Mesodermal cell (in vitro differentiated cells): ENCODE results near the gene HIC1.

Experiments
- H3K27ac ChIP-seq: 2 replicates; pipeline ENCODE4 v1.7.0; 2013; ENCODE audit warnings: mild to moderate bottlenecking, low read depth, low read length, moderate library complexity; ENCODE audit not compliant: severe bottlenecking
- H3K36me3 ChIP-seq: 2 replicates; pipeline ENCODE4 v1.7.1; 2013; ENCODE audit warnings: mild to moderate bottlenecking, low read length, moderate library complexity; ENCODE audit not compliant: control insufficient read depth, insufficient read depth
- H3K4me1 ChIP-seq: one replicate; pipeline ENCODE4 v1.7.1; 2013; ENCODE audit warnings: mild to moderate bottlenecking, low read length; ENCODE audit not compliant: insufficient read depth, control insufficient read depth, poor library complexity, severe bottlenecking
- H3K4me3 ChIP-seq: 2 replicates; pipeline ENCODE4 v1.7.0; 2013; ENCODE audit warnings: low read length, control low read depth, mild to moderate bottlenecking; ENCODE audit not compliant: insufficient read depth, poor library complexity, severe bottlenecking; ENCODE audit errors: extremely low read depth
- H3K9me3 ChIP-seq: 2 replicates; pipeline ENCODE4 v1.7.1; 2013; ENCODE audit warnings: mild to moderate bottlenecking, low read length, moderate library complexity; ENCODE audit not compliant: control insufficient read depth
- WGBS, 2 experiments: methylation state at CpG; one replicate each; pipeline ENCODE4 v1.1.5; 2013; ENCODE audit warnings: missing lambda C conversion rate in 2 of 2; ENCODE audit not compliant: insufficient coverage in 2 of 2; 5-methylcytosine and 5-hydroxymethylcytosine counted together

HIC1 gene

DNA sequence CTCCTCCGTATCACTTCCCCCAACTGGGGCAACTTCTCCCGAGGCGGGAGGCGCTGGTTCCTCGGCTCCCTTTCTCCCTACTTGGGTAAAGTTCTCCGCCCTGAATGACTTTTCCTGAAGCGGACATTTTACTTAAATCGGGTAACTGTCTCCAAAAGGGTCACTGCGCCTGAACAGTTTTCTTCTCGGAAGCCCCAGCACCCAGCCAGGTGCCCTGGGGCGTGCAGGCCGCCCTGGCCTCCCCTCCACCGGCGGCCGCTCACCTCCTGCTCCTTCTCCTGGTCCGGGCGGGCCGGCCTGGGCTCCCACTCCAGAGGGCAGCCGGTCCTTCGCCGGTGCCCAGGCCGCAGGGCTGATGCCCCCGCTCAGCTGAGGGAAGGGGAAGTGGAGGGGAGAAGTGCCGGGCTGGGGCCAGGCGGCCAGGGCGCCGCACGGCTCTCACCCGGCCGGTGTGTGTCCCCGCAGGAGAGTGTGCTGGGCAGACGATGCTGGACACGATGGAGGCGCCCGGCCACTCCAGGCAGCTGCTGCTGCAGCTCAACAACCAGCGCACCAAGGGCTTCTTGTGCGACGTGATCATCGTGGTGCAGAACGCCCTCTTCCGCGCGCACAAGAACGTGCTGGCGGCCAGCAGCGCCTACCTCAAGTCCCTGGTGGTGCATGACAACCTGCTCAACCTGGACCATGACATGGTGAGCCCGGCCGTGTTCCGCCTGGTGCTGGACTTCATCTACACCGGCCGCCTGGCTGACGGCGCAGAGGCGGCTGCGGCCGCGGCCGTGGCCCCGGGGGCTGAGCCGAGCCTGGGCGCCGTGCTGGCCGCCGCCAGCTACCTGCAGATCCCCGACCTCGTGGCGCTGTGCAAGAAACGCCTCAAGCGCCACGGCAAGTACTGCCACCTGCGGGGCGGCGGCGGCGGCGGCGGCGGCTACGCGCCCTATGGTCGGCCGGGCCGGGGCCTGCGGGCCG lies 1.6 kb downstream of the HIC1 start:
- no peaks in the 10 kb centered on the region for H3K9me3 ChIP-seq
- no peak overlapping the region for H3K27ac ChIP-seq
- H3K36me3 ChIP-seq, result peaks cover 15% of the 10 kb centered on the region
- 14 to 15% methylated on average over 70 to 77 of the region's 85 CpGs for WGBS, 2 experiments
- peak overlapping the region; percentile 5 for H3K4me3 ChIP-seq
- H3K4me1 ChIP-seq, result peaks cover 35% of the 10 kb centered on the region

DNA sequence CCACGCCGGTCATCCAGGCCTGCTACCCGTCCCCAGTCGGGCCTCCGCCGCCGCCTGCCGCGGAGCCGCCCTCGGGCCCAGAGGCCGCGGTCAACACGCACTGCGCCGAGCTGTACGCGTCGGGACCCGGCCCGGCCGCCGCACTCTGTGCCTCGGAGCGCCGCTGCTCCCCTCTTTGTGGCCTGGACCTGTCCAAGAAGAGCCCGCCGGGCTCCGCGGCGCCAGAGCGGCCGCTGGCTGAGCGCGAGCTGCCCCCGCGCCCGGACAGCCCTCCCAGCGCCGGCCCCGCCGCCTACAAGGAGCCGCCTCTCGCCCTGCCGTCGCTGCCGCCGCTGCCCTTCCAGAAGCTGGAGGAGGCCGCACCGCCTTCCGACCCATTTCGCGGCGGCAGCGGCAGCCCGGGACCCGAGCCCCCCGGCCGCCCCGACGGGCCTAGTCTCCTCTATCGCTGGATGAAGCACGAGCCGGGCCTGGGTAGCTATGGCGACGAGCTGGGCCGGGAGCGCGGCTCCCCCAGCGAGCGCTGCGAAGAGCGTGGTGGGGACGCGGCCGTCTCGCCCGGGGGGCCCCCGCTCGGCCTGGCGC lies 2.4 kb downstream of the HIC1 start:
- Histone ChIP-seq H3K36me3 (peaks cover 17% of the 10 kb centered on the region), H3K9me3 (no peaks in the 10 kb centered on the region), H3K27ac (no peak overlapping the region), H3K4me1 (peaks cover 40% of the 10 kb centered on the region), H3K4me3 (no peak overlapping the region)
- 24 to 25% methylated on average over 77 to 81 of the region's 81 CpGs for WGBS, 2 experiments

DNA sequence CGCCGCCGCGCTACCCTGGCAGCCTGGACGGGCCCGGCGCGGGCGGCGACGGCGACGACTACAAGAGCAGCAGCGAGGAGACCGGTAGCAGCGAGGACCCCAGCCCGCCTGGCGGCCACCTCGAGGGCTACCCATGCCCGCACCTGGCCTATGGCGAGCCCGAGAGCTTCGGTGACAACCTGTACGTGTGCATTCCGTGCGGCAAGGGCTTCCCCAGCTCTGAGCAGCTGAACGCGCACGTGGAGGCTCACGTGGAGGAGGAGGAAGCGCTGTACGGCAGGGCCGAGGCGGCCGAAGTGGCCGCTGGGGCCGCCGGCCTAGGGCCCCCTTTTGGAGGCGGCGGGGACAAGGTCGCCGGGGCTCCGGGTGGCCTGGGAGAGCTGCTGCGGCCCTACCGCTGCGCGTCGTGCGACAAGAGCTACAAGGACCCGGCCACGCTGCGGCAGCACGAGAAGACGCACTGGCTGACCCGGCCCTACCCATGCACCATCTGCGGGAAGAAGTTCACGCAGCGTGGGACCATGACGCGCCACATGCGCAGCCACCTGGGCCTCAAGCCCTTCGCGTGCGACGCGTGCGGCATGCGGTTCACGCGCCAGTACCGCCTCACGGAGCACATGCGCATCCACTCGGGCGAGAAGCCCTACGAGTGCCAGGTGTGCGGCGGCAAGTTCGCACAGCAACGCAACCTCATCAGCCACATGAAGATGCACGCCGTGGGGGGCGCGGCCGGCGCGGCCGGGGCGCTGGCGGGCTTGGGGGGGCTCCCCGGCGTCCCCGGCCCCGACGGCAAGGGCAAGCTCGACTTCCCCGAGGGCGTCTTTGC lies 3.1 kb downstream of the HIC1 start:
- H3K36me3 ChIP-seq, result peaks cover 17% of the 10 kb centered on the region
- no peak overlapping the region for H3K27ac ChIP-seq
- peaks cover 47% of the 10 kb centered on the region for H3K4me1 ChIP-seq
- no peak overlapping the region for H3K4me3 ChIP-seq
- WGBS, 2 experiments, result 79 to 82% methylated on average over 96 to 98 of the region's 98 CpGs
- H3K9me3 ChIP-seq, result no peaks in the 10 kb centered on the region

DNA sequence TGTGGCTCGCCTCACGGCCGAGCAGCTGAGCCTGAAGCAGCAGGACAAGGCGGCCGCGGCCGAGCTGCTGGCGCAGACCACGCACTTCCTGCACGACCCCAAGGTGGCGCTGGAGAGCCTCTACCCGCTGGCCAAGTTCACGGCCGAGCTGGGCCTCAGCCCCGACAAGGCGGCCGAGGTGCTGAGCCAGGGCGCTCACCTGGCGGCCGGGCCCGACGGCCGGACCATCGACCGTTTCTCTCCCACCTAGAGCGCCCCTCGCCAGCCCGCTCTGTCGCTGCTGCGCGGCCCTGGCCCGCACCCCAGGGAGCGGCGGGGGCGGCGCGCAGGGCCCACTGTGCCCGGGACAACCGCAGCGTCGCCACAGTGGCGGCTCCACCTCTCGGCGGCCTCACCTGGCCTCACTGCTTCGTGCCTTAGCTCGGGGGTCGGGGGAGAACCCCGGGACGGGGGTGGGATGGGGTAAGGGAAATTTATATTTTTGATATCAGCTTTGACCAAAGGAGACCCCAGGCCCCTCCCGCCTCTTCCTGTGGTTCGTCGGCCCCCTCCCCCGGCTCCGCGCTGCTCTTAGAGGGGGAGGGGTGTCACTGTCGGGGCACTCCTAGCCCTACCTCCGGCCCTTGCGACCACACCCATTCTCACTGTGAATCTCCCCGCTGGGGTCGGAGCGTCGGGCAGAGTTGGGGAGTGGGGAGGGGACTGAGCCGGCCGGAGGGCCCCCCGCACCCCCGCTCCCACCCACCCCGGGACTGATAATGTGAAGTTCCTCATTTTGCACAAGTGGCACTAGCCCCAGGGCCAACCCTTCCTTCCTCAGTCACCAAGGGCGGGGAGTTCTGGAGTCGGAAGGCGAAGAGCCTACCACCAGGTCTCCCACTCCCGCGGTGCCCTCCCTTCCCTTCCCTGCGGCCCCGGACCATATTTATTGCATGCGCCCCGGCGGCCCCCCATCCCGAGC lies 4.0 kb downstream of the HIC1 start:
- H3K4me3 ChIP-seq, result no peak overlapping the region
- peaks cover 21% of the 10 kb centered on the region for H3K36me3 ChIP-seq
- H3K9me3 ChIP-seq, result no peaks in the 10 kb centered on the region
- H3K27ac ChIP-seq, result no peak overlapping the region
- H3K4me1 ChIP-seq, result peaks cover 51% of the 10 kb centered on the region
- WGBS, 2 experiments, result 58 to 60% methylated on average over 41 to 52 of the region's 78 CpGs

DNA sequence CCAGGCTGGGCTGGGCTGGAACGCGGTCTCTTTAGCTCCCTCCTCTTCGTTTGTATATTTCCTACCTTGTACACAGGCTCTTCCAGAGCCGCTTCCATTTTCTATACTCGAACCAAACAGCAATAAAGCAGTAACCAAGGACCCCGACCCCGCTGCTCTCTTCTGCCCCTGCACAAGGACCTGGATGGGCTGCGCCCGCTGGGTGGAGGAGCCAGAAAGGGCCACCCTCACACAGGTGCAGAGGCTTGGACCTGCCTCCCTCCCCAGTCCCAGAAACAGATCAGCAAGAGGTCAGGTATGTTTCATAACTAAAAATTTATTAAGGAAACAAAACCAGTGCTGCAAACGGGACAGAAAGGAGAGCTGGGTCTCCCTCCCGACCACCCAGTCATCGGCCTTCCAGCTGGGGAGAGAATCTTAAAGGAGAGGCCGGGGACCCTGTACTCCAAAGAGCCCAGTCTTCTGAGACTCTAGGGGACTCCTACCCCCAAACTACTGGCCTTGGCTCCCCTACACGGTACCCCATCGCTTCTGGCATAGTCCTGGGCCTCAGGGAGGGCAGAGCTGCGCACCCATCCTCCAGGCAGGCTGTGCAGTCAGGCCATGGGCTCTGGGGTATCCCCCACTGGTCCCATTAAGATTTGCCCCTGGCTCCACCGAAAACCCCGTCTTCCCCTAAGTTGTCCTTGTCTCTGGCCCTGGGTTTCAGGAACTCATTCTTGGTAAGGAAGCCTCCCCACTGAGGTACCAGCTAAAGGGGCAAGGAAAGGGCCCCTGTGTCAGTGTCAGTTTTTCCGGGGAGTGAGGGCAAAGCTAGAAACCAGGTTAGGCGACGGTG lies 4.9 kb downstream of the HIC1 start:
- H3K4me1 ChIP-seq, result peaks cover 55% of the 10 kb centered on the region
- H3K27ac ChIP-seq, result no peak overlapping the region
- H3K9me3 ChIP-seq, result no peaks in the 10 kb centered on the region
- no peak overlapping the region for H3K4me3 ChIP-seq
- peaks cover 29% of the 10 kb centered on the region for H3K36me3 ChIP-seq
- WGBS, 2 experiments, result 90 to 92% methylated on average over 19 to 20 of the region's 21 CpGs

DNA sequence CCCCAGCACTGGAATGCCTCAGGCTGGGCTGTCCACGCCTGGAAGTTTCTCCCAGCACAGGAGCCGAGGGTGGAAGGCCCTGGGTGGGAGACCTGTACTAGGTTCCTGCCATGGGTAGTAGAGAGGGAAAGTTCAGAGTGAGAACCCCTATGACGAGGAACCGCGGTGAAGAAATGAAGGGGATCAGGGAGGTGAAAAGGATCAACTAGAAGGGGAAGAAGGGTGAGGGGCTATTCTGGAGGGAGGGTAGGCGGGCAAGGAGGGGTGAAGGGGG lies 5.4 kb downstream of the HIC1 start:
- WGBS, 2 experiments, result 94 to 96% methylated on average over 5 to 6 of the region's 6 CpGs
- Histone ChIP-seq H3K9me3 (no peaks in the 10 kb centered on the region), H3K27ac (no peak overlapping the region), H3K4me3 (no peak overlapping the region), H3K36me3 (peaks cover 34% of the 10 kb centered on the region), H3K4me1 (peaks cover 51% of the 10 kb centered on the region)

DNA sequence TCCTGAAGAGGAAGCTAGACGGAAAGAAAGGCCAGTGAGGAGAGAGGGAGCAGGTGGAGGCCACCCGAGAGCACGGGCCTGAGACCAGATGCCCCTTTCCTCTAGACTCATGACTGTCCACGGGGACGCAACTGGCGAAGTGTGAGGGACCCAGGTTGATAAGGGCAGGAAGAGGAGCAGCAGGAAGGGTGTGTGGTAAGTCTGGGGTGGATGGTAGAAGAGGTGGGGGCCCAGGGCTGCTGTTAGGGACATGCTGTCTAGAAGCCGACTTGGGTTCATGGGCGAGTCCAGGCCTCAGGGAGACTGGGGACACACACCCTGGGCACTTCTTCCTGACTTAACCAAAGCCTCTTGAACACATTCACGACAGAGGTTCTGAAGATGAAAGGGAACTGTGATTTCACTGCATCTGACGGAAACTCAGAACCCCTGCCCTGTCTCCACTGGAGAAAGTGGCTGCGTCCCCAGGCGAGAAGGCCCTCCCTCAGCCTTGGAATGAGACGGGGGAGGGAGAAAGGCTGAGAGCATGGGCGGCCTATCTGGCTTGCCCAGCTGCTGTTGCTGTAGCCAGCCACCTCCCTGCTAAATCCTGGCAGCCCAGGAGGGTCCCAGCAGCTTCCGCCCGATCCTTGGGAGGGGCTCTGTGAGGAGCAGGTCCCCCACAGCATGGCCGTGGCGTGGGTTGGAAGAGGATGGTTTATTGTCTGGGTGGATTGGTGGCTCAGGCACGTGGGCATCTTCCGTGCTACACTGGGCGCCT lies 6.0 kb downstream of the HIC1 start:
- H3K36me3 ChIP-seq, result peaks cover 40% of the 10 kb centered on the region

DNA sequence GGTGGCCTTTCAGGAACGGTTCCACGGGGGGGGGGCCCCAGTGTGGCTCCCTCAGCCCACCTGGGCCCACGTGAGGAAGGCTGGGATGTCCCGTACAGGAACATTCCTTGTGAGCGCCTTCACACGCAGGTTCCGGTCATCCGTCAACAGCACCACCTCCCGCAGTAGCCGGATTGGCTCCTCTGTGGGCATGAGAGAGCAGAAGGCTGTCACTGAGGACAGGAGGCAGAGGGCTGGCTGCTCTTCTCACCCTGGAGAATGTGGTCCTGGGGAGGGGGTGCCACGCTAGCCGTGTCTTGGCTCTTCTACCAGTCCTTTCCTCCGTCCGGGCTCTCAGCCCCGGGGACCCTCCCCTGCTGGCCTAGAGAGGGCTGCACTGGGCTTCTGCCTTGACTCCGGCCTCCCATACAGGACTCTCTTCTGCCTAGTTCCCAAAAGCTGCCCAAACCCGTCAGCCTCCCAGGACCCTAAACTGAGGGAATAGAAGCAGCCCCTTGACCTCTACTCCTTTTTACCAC lies 6.6 kb downstream of the HIC1 start:
- 93 to 97% methylated on average over 15 to 16 of the region's 17 CpGs for WGBS, 2 experiments
- Histone ChIP-seq H3K4me3 (no peak overlapping the region), H3K4me1 (peaks cover 56% of the 10 kb centered on the region), H3K36me3 (peaks cover 46% of the 10 kb centered on the region), H3K9me3 (no peaks in the 10 kb centered on the region), H3K27ac (no peak overlapping the region)

More for the DNA sequence above, 6.0 kb downstream of the HIC1 start:
- 91 to 95% methylated on average over 10 to 18 of the region's 21 CpGs for WGBS, 2 experiments
- Histone ChIP-seq H3K27ac (no peak overlapping the region), H3K4me3 (no peak overlapping the region), H3K9me3 (no peaks in the 10 kb centered on the region), H3K4me1 (peaks cover 55% of the 10 kb centered on the region)
